ENCODE data around the gene MRPS34. TPM values are rescaled to one million over a fixed set of nuclear protein-coding genes. Genes with fewer than 3 reads are reported as not detected.

The MRPS34 gene
- total RNA-seq, 2 experiments from 2014 or later = 175 to 193 TPM

DNA sequence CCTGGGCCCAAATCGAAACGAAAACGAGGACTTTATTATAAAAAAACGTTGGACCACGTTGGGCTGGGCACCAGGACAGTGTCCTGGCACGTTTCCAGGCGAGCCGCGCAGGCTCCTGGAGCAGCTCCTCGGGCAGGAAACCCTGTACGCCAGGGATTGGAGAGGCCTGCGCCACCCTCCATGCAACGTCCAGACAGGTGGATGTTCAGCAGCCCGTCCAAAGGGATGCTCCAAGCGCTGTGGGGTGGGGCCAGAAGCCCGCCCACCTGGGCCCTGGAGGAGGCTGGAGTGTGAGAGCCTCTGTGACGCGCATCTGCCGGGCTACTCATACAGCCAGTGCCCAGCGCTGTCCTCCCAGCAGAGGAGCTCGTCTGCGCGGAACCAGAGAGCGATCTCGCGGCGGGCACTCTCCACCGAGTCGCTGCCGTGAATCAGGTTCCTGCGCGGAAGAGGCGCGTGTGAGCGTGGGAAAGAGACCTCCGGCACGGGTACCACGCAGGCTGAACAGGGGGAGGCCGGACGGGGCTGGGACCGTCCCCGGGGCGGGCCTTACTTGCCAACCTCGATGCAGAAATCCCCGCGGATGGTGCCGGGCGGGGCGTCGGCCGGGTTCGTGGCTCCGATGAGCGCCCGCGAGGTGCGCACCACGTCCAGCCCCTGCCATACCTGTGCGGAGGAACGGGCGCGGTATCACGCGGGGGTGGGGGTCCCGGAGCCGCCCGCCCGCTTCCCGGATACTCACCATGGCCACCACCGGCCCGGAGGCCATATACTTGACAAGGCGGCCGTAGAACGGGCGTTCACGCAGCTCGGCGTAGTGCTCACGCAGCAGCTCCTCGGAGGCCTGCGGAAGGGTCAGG, 2.4 kb downstream of the MRPS34 start:
- no peaks in the 10 kb centered on the region for H3K27me3 Mint-ChIP-seq
- ATAC-seq = peak; percentile 25

DNA sequence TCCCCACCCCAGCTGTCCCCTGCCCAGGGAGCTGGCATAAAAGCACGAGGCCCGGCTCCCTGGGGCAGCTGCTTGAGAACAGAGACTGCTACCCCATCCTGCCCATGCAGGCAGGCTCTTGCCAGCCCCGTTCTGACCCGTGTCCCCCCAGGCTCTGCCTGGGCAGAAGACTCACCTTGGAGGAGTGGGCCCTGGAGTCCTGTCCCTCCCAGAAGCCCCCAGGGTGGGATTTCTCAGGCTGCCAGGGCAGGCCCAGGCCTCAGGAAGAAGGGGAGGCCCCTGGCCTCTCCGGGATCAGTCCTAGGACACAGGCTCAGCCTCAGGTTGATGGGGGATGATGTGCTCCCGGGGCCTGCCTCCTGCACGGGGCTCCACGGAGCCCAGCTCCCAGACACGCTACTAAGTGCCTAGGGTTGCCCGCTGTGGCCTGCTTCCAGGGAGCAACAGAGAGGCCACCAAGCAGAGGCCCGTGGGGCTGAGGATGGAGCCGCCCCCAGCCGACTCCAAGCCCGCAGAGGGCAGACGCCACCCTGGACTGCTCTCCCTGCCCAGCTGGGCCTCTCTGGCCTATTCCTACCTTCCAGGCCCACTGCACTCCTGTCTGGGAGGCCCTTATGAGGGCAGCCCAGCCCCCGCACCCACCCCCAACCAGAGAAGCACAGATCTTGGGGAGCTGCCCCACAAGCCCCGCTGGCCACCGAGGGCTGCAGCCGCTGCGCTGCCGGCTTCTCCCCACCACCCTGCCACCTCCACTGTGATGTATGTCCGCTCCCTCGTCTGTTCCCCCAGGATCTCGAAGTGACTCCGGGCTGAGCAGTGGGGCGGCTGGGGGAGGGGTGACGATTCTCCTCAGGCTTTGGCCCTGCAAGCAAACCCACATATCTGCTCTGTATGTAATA, 3.3 kb downstream of the MRPS34 start:
- no peaks in the 10 kb centered on the region for H3K27me3 Mint-ChIP-seq
- intact Hi-C loops (cut with micrococcal nuclease) = no loop called here
- H3K4me3 Mint-ChIP-seq = peak overlapping the region; percentile 100
- ChIA-PET POLR2A (interaction anchor here (0.6 to 3.2 kb wide), 12 partner anchors 8 to 196 kb away, joined by 3 to 15 read pairs (median 5); partner anchors contain the start of genes FAHD1, HAGH, MAPK8IP3 and NUBP2), CTCF (interaction anchor here (1.1 to 3.4 kb wide), 2 partner anchors 13 kb away, joined by 5 to 36 read pairs; partner anchors contain the start of genes NUBP2 and SPSB3)
- TF ChIP-seq, protein P1, sequence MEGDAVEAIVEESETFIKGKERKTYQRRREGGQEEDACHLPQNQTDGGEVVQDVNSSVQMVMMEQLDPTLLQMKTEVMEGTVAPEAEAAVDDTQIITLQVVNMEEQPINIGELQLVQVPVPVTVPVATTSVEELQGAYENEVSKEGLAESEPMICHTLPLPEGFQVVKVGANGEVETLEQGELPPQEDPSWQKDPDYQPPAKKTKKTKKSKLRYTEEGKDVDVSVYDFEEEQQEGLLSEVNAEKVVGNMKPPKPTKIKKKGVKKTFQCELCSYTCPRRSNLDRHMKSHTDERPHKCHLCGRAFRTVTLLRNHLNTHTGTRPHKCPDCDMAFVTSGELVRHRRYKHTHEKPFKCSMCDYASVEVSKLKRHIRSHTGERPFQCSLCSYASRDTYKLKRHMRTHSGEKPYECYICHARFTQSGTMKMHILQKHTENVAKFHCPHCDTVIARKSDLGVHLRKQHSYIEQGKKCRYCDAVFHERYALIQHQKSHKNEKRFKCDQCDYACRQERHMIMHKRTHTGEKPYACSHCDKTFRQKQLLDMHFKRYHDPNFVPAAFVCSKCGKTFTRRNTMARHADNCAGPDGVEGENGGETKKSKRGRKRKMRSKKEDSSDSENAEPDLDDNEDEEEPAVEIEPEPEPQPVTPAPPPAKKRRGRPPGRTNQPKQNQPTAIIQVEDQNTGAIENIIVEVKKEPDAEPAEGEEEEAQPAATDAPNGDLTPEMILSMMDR (IDR thresholded peaks at IDR 0.05) = no peak
- H3K9me3 Mint-ChIP-seq = no peaks in the 10 kb centered on the region
- H3K27ac Mint-ChIP-seq = peak overlapping the region; percentile 84
- DNase-seq (no peak), ATAC-seq (no peak)
- peaks cover 8% of the 10 kb centered on the region for H3K4me1 Mint-ChIP-seq (ENCODE audit: low read depth)
- H3K36me3 Mint-ChIP-seq (ENCODE audit: low read depth) = peaks cover 12% of the 10 kb centered on the region

More for the DNA sequence above, 2.4 kb downstream of the MRPS34 start:
- Mint-ChIP-seq H3K4me1 (ENCODE audit: low read depth) (peaks cover 14% of the 10 kb centered on the region), H3K36me3 (ENCODE audit: low read depth) (peaks cover 12% of the 10 kb centered on the region), H3K9me3 (no peaks in the 10 kb centered on the region), H3K27ac (peak overlapping the region; percentile 84), H3K4me3 (peak overlapping the region; percentile 100)
- TF ChIP-seq, protein P1 (IDR thresholded peaks at IDR 0.05) = no peak
- DNase-seq = peak; percentile 76
- CTCF ChIA-PET = interaction anchor here (3.4 kb wide), 1 partner anchor 12 kb away, joined by 36 read pairs; the partner anchor contains the start of genes NUBP2 and SPSB3
- intact Hi-C loops (cut with micrococcal nuclease) = loop anchor here (1.0 kb wide), 1 partner anchor 12 kb away; the partner anchor contains the start of genes NUBP2 and SPSB3
- POLR2A ChIA-PET = interaction anchor here (0.7 to 3.2 kb wide), 15 partner anchors 9 to 195 kb away, joined by 3 to 18 read pairs (median 5); partner anchors contain the start of genes FAHD1, HAGH, JPT2 and MAPK8IP3

DNA sequence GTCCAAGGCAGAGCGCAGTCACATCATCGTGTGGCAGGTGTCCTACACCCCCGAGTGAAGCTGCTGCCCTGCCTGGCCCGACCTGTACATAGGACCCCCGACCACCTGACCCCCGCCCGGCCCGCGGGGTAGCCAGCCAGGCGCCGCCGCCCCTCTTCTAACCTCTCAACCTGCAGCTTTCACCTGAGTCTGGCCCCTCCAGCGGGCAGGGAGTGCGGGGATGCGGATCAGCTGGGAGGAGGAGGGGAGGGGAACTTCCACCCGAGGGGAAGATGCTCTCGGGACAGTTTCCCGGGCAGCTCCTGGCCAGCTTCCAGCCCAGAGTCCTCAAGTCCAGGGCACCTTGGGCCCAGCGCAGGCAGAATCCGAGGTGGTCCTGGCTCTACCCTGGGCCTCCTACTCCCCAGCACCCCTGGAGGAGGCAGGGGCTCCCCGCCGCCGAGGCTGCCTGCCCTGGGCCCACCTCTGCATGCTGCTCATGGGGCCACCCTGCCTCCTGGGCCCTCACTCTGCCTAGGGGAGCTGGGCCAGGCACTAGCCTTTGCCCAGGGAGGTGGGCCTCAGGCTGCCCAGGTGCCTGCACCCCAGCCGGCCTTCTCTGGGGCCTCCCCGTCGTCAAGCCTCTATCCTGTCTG, 4.0 kb downstream of the MRPS34 start:
- POLR2A ChIA-PET = interaction anchor here (0.6 to 2.6 kb wide), 7 partner anchors 9 to 142 kb away, joined by 3 to 8 read pairs (median 5); partner anchors contain the start of genes FAHD1, MAPK8IP3, NUBP2 and SPSB3
- H3K4me1 Mint-ChIP-seq (ENCODE audit: low read depth) = peaks cover 7% of the 10 kb centered on the region
- CTCF ChIA-PET = interaction anchor here (1.1 kb wide), 2 partner anchors 14 to 63 kb away, joined by 3 to 5 read pairs; partner anchors contain the start of genes MAPK8IP3, NUBP2 and SPSB3
- H3K4me3 Mint-ChIP-seq = no peak overlapping the region
- no peaks in the 10 kb centered on the region for H3K9me3 Mint-ChIP-seq
- TF ChIP-seq, protein P1 (IDR thresholded peaks at IDR 0.05) = no peak
- peaks cover 12% of the 10 kb centered on the region for H3K36me3 Mint-ChIP-seq (ENCODE audit: low read depth)
- no peak overlapping the region for H3K27ac Mint-ChIP-seq
- intact Hi-C loops (cut with micrococcal nuclease) = no loop called here
- no peaks in the 10 kb centered on the region for H3K27me3 Mint-ChIP-seq
- DNase-seq (no peak), ATAC-seq (no peak)

DNA sequence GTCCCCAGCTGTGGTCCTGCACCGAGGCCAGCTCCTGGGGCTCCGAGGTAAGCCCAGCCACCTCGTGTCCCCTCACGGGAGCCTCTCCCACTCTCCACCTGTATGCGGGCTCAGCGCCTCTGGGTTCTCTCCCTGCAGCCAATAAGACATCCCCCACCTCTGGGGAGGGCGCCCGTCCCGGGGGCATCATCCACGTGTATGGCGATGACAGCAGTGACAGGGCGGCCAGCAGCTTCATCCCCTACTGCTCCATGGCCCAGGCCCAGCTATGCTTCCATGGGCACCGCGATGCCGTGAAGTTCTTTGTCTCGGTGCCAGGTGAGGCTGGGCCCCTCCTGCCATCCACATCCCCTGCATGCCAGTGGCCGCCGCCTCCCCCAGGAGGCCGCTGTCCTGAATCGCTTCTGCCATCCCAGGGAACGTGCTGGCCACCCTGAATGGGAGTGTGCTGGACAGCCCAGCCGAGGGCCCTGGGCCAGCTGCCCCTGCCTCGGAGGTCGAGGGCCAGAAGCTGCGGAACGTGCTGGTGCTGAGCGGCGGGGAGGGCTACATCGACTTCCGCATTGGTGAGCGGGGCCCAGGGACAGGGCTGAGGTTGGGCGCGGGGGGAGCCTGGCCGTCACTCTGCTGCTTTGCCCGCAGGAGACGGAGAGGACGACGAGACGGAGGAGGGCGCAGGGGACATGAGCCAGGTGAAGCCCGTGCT, 4.7 kb downstream of the MRPS34 start:
- ChIA-PET POLR2A (interaction anchor here (0.6 to 2.6 kb wide), 5 partner anchors 8 to 197 kb away, joined by 3 to 8 read pairs (median 3); partner anchors contain the start of genes MAPK8IP3 and RPS2), CTCF (interaction anchor here (1.1 kb wide), 2 partner anchors 15 to 62 kb away, joined by 3 to 5 read pairs; partner anchors contain the start of genes MAPK8IP3, NUBP2 and SPSB3)
- ATAC-seq (no peak), DNase-seq (no peak)
- intact Hi-C loops (cut with micrococcal nuclease) = no loop called here
- Mint-ChIP-seq H3K27me3 (no peaks in the 10 kb centered on the region), H3K27ac (no peak overlapping the region), H3K9me3 (no peaks in the 10 kb centered on the region), H3K4me3 (no peak overlapping the region), H3K4me1 (ENCODE audit: low read depth) (peaks cover 7% of the 10 kb centered on the region), H3K36me3 (ENCODE audit: low read depth) (peaks cover 12% of the 10 kb centered on the region)
- TF ChIP-seq, protein P1 (IDR thresholded peaks at IDR 0.05) = no peak

Measured in activated CD8-positive, alpha-beta T cell treated with anti-CD3 and anti-CD28 coated beads for 36 hours (primary cell).